ENCODE data around the gene RPL14. TPM values are rescaled to one million over a fixed set of nuclear protein-coding genes. Genes with fewer than 3 reads are reported as not detected.

RPL14 gene
- 1,000 to 10,000 TPM; 3,410 to 3,594 TPM for total RNA-seq

- H3K9me3 Mint-ChIP-seq: no peaks in the 10 kb centered on the region
- peaks cover 49% of the 10 kb centered on the region for H3K36me3 Mint-ChIP-seq (ENCODE audit: low read depth)
- ChIA-PET CTCF (interaction anchor here (1.2 to 1.6 kb wide), 2 partner anchors 140 to 148 kb away, joined by 3 to 4 read pairs; no protein-coding TSS in a partner anchor), POLR2A (interaction anchor here (0.6 to 4.1 kb wide), 14 partner anchors 8 to 148 kb away, joined by 3 to 26 read pairs (median 4); partner anchors contain the start of genes ZNF619 and ZNF621)
- H3K27ac Mint-ChIP-seq: peak within 1 kb of the TSS; percentile 91
- peaks cover 52% of the 10 kb centered on the region for H3K4me1 Mint-ChIP-seq (ENCODE audit: low read depth)
- ATAC-seq: peak; percentile 74
- no peak for TF ChIP-seq CTCF (IDR thresholded peaks at IDR 0.05)
- H3K4me3 Mint-ChIP-seq: peak within 1 kb of the TSS; percentile 88
- DNase-seq: peak; percentile 97
- no peaks in the 10 kb centered on the region for H3K27me3 Mint-ChIP-seq
- intact Hi-C loops (cut with micrococcal nuclease): loop anchor here (5.0 kb wide), 1 partner anchor 145 kb away; no protein-coding TSS in a partner anchor
Observed at GRCh38 chr3:40456940-40457823, at the start of gene RPL14. Gene RPL14, plus strand, starts transcription at chr3:40457339. Its CDS starts 133 bp downstream, at chr3:40457472.

GRCh38 chr3:40407611-40408010 lies 49.5 kb upstream of the RPL14 start:
- Mint-ChIP-seq H3K4me3 (no peak overlapping the region), H3K36me3 (ENCODE audit: low read depth) (no peaks in the 10 kb centered on the region), H3K4me1 (ENCODE audit: low read depth) (no peaks in the 10 kb centered on the region), H3K9me3 (no peaks in the 10 kb centered on the region), H3K27ac (no peak overlapping the region), H3K27me3 (peaks cover 2% of the 10 kb centered on the region)
- CTCF ChIA-PET: no interaction called here
- DNase-seq (no peak), ATAC-seq (no peak)
- POLR2A ChIA-PET: interaction anchor here (0.6 kb wide), 1 partner anchor 7 kb away, joined by 4 read pairs; no protein-coding TSS in a partner anchor
- no peak for TF ChIP-seq CTCF (IDR thresholded peaks at IDR 0.05)
- intact Hi-C loops (cut with micrococcal nuclease): no loop called here

- Mint-ChIP-seq H3K27me3 (peaks cover 11% of the 10 kb centered on the region), H3K36me3 (ENCODE audit: low read depth) (no peaks in the 10 kb centered on the region), H3K9me3 (no peaks in the 10 kb centered on the region), H3K4me1 (ENCODE audit: low read depth) (no peaks in the 10 kb centered on the region), H3K27ac (no peak overlapping the region), H3K4me3 (no peak overlapping the region)
- DNase-seq (no peak), ATAC-seq (no peak)
- no peak for TF ChIP-seq CTCF (IDR thresholded peaks at IDR 0.05)
- ChIA-PET CTCF (interaction anchor here (0.7 kb wide), 1 partner anchor 11 kb away, joined by 3 read pairs; no protein-coding TSS in a partner anchor), POLR2A (no interaction called here)
- intact Hi-C loops (cut with micrococcal nuclease): no loop called here
Observed at GRCh38 chr3:40414270-40414669, 42.9 kb upstream of the RPL14 start.

GRCh38 chr3:40417845-40418543 lies 39.1 kb upstream of the RPL14 start:
- peaks cover 9% of the 10 kb centered on the region for H3K27me3 Mint-ChIP-seq
- DNase-seq (no peak), ATAC-seq (peak; percentile 30)
- ChIA-PET POLR2A (no interaction called here), CTCF (interaction anchor here (1.5 kb wide), 1 partner anchor 226 kb away, joined by 3 read pairs; no protein-coding TSS in a partner anchor)
- H3K9me3 Mint-ChIP-seq: no peaks in the 10 kb centered on the region
- TF ChIP-seq CTCF (IDR thresholded peaks at IDR 0.05): no peak
- H3K27ac Mint-ChIP-seq: no peak overlapping the region
- H3K36me3 Mint-ChIP-seq (ENCODE audit: low read depth): no peaks in the 10 kb centered on the region
- H3K4me1 Mint-ChIP-seq (ENCODE audit: low read depth): peaks cover 4% of the 10 kb centered on the region
- no peak overlapping the region for H3K4me3 Mint-ChIP-seq
- intact Hi-C loops (cut with micrococcal nuclease): no loop called here
